GM10847 (cell line): ENCODE measurements around the gene SERAC1.

Experiments
- POLR2A ChIP-seq: IDR thresholded peaks from 2 replicates; pipeline ENCODE4 v1.6.1; 2011; ENCODE audit not compliant: insufficient read length; ENCODE audit errors: extremely low read depth

The SERAC1 gene

DNA sequence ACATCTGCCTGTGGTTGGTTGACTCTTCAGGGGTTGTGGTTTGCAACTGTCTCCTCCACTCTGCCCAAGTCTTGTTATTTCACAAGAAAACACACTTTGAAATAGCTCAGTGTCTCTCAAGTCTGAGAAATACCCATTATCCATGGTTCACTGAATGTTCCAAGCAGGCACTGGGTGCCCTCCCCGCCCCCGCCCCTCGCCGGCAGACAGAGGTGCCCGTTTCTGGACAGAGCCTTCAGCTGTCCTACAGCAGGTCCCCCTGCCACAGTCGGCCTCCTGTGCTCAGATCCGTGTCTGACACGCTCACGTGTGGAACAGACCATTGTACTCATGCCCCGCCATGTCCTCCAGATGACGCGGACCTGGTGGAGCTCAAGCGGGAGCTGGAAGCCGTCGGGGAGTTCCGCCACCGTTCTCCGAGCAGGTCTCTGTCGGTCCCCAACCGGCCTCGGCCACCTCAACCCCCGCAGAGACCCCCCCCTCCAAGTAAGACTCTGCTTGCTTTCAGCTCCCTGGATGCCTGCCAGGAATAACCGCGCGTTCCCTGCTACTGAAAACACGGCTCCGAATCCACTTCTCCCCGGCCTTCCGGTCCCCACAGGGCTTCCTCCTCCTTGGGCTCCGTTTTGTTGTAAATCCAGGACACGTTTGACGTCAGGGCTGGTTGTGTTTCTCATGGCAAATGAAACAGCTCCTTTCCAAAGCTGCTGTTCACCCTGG is 81.4 kb downstream of the SERAC1 start:
- TF ChIP-seq POLR2A = no peak

DNA sequence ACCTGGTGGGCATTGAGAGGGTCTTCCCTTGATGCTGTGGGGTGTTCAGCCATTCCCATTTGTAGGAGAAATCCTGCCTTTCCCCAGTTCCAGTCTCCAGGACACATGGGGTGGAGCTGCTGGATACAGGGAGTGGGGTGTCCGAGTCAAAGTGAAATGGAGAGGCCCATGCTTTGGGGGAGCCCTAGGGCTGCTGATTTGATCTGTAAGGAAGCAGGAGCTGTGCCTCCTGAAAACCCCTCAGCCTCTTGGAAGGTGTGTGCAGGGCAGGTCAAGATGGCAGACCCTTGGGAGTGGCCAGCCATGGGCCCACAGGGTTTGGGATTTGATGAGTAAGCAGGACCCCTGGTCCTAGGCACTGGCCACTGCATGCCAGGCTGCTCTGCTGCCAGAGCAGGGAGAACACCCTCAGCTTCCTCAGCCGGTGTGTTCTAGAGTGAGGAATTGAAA is 82.0 kb downstream of the SERAC1 start:
- no peak for TF ChIP-seq POLR2A

DNA sequence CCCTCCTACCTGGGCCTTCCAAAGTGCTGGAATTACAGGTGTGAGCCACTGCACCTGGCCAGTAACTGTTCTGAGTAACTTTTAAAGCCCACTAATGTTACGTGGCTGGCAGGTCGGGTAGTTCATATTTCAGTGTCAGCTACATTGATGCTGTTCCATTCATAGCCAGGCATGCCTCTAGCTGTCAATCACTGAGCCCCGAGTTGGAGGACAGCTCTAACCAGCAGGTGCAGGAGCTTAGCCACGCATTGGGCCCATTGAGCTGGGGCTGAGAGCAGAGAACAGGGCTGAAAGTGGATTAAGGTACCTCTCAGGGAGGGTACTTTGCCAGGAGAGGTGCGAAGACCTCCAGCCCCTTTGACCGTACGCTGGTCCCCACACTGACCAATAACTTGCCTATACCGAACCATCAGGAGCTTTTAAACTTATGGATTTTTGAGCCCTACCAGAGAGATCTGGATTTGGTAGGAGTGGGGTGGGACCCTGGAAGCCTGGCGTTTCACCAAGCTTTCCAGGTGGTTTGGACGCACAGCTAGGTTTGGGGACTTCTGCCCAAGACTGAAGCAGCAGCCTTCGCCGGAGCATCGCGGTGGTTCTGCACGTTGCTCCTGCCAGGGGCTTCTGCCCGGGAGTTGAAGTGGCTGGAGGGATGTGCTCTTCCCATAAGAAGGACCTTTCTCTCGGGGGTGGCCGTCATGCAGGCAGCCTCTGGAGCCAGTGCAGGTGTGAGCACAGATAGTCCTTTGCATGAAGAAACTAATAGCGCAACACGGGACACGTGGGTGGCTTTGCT is 82.6 kb downstream of the SERAC1 start:
- TF ChIP-seq POLR2A = no peak

DNA sequence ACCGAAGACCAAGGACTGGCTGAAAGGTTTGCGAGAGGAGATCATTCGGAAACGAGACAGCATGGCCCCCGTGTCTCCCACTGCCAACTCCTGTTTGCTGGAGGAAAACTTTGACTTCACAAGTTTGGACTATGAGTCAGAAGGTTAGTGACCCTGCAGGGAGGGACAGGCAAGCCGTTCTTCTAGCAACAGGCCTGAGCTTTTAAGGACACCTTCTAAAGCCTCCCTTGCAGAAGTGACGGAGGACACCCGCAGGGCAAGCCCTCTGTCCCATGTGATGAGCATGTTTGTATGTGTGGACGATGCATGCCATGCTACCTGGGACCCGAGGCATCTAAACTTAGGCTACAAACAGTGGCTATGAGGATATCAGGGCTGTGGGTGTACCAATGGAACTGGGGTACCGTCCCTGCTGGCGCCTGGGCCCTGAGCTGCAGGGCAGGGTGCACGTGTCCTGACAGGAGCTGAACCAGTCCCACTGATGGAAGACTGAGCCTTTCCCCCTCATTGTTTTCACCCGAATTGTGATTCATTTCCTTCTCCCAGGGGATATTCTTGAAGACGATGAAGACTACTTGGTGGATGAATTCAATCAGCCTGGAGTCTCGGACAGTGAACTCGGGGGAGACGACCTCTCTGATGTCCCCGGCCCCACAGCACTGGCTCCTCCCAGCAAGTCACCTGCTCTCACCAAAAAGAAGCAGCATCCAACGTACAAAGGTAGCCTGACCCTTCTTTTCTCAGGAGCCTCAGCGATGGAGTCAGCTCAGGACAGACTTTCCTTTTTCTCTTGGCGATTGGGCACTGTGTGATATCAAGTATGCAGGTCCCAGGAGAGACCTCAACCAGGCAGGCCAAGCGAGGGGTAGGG is 84.4 kb downstream of the SERAC1 start:
- no peak for TF ChIP-seq POLR2A

- no peak for TF ChIP-seq POLR2A
Observed at GRCh38 chr6:158081657-158081935, 86.5 kb downstream of the SERAC1 start.

DNA sequence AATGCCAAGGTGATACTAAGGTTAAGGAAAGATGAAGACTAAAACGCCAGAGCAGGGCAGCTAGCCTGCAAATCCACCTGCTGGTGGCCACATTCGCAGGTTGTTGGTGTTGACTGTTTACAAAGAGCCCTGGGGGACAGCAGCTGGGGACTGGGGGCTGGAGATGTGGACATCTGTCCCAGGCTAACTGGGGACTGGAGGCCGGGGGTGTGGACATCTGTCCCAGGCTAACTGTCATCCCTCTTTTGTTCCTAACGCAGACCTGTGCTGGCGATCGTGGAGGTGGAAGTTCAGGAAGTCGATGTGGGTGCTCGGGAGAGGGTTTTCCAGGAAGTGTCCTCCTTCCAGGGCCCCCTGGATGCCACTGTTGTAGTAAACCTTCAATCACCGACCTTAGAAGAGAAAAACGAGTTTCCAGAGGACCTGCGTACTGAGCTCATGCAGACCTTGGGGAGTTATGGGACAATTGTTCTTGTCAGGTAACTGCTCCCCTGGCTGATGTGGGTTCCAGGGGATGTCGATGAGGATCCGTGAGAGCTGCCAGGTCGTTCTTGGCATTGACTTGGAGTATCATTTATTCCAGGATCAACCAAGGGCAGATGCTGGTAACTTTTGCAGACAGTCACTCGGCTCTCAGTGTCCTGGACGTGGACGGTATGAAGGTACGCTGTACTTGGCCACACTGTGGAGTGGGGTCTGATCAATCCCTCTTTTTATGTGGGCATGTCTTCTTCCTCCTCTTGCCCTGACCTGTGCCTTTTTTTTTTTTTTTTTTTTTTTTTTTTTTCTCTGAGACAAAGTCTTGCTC is 87.0 kb downstream of the SERAC1 start:
- TF ChIP-seq POLR2A = no peak

DNA sequence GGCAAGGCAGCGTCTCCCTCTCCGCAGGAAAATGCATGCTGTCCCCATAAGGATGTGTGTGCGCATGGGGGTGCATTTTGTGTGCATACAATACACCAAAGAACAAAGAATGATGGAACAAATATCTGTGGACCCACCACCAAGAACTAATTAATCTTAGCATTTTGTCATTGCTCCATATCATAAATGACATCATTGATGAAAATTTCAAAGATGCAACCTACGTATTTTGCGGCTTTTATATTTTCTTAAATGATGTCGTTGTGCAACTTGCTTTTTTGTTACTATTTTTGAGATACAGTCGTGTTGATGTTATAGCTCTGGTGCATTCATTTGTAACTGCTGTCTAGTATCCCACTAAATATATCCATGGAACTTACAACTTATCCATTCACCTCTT is 89.7 kb downstream of the SERAC1 start:
- TF ChIP-seq POLR2A = no peak

DNA sequence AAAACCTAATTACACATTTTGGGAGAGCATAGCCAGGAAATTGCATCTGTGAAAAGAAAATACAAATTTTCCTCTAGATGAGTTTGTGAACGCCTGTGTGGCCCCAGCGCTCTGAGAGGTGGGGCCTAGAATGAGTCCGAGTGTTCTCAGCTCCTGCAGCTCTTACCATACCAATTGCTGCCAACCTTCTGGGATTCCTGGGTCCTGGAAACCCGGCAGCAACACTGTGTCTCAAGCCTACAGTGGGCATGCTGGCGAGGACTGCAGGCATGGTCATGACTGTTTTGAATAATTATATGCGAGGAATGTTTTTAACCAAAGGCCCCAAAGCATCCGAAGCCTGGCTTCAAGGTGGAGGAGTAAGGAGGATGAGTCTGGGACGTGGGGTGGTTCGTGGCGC is 90.4 kb downstream of the SERAC1 start:
- TF ChIP-seq POLR2A = no peak

DNA sequence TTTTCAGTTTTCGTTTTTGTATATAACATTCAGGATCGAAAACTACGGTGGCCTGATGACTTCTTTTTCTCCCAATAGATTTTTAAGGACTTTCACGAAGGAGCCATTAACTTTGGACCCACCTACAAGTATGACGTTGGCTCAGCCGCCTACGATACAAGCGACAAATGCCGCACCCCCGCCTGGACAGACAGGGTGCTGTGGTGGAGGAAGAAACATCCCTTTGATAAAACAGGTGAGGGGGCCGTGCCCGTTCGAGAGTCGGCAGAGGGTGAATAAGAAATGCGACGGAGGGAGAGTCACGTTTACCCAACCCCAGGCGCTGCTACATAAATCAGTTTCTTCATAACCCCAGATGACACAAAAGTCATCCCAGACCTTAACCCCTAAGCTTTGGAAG is 91.5 kb downstream of the SERAC1 start:
- TF ChIP-seq POLR2A = no peak

- no peak for TF ChIP-seq POLR2A
Observed at GRCh38 chr6:158073776-158074175, 94.3 kb downstream of the SERAC1 start.

DNA sequence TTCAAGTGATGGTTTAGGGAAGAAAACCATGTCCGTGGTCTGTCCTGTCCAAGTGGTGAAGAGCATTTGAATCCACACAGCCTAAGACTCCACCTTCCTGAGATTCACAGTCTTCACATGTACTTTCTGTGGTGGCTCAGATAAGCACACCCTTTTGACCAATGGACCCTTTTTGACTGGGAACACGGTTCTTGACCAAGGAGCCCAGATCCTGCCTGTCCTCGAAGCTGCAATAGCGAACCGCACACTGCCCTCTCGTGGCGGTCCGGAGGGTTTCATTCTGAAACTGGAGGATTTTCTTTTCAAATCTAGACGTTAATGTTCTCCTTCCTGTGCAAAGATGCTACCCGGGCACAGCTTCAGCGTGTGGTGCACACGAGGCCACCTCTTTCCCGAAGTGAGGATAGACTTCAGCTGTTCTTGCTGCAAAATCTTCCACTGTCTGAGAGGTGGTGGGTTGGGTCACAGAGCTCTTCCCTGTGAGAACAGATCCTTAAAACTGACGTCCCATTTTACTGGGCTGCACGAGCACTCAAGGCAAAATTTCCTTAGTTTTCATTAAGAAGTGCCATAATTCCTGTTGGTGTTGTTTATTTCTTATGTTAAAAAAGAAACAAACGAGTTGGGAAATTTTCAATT is 95.9 kb downstream of the SERAC1 start:
- TF ChIP-seq POLR2A = no peak

DNA sequence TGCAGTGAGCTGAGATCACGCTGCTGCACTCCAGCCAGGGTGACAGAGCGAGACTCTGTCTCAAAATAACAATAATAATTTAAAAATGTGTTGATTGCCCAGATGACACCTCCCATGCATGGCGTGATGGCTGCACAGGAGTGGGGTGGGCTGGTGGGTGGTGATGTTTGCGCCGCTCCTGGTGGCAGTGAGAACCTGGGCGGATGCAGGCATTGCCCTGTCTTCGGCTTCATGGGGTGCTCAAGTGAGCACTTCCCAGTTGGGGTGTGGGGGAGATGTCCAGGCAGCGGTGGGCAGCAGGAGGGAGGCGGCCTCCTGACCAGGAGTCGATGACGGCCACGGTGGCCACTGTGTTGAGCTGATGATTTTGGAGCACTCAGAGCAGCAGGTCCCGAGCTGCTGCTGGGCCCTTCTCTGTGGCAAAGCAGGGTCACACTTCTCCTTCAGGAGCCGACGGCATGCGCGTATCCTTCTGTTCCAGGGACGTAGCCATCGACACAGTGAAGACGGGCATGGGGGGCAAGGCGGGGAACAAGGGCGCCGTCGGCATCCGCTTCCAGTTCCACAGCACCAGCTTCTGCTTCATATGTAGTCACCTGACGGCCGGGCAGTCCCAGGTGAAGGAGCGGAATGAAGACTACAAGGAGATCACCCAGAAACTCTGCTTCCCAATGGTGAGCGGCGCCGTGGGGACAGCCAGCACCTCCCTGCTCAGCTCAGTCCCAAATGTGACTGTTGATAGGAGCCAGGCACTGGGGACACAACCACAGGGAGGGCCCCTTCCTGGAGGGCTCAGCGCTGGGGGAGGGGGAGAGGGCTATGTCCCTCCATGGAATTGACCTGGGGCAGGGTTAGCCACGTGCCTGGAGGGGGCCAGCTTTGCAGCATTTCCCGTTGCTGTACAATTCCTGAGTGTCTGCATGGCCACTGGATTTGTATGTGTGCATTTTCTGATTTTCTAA is 96.7 kb downstream of the SERAC1 start:
- no peak for TF ChIP-seq POLR2A

DNA sequence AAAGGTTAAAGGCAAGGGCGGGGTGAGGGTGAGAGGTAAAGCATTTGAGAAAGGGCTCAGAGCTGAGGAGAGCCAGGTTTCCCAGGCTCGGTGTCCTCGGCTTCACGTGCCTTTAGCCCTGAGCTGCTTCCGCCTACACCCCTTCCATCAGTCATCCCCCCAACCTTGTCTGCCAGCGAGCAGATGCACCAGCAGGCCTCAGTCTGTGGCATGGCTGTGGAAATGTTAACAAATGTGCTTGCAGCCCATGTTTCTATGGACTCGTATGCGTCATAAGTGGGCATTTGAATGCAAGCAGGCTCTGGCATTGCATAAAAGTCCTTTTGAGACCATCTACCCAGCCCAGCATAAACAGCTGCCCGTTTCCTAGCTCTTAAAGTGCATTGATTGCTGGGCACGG is 97.5 kb downstream of the SERAC1 start:
- no peak for TF ChIP-seq POLR2A
